DMS53 treated with DMSO at 0.1 percent for 48 hours (cell line): ENCODE measurements around the gene TMPRSS3.

Experiments used
- DNase-seq: peaks from one replicate; lab custom pipeline; 2025; ENCODE audit not compliant: unreplicated experiment; lab: John Stamatoyannopoulos, UW

The TMPRSS3 gene

GRCh38 chr21:42338729-42339715 is 56.8 kb downstream of the TMPRSS3 start:
- DNase-seq = no peak

GRCh38 chr21:42337830-42338728 is 57.8 kb downstream of the TMPRSS3 start:
- peak; percentile 85 for DNase-seq

GRCh38 chr21:42337276-42337675 is 58.6 kb downstream of the TMPRSS3 start:
- DNase-seq = no peak

- DNase-seq = no peak
Observed at GRCh38 chr21:42336054-42336453, 59.8 kb downstream of the TMPRSS3 start.

- no peak for DNase-seq
Observed at GRCh38 chr21:42332557-42333317, 63.1 kb downstream of the TMPRSS3 start.

- no peak for DNase-seq
Observed at GRCh38 chr21:42331660-42332059, 64.2 kb downstream of the TMPRSS3 start.

- DNase-seq = peak; percentile 25
Observed at GRCh38 chr21:42330380-42331371, 65.2 kb downstream of the TMPRSS3 start.

GRCh38 chr21:42324896-42325295 is 71.0 kb downstream of the TMPRSS3 start:
- DNase-seq = no peak
